ENCODE measurements around the gene CDKN2B-AS1.
"Not testable (repeated sequence)": the region's sequence is repeated elsewhere in the genome, so short reads cannot be mapped to it uniquely, and the experiment has no call there.

Gene CDKN2B-AS1

DNA sequence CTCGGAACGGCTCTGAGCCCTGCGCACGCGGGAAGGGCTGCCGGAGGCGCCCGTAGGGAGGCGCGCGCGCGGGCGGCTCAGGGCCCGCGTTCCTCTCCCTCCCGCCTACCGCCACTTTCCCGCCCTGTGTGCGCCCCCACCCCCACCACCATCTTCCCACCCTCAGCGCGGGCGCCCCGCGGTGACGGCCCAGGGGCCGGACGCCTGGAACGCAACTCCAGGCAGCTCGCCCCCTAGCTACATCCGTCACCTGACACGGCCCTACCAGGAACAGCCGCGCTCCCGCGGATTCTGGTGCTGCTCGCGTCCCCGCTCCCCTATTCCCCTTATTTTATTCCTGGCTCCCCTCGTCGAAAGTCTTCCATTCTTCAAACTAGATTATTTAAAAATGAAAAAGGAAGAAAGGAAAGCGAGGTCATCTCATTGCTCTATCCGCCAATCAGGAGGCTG is at the start of gene CDKN2B-AS1:
Gene CDKN2B-AS1 (plus strand): TSS at position 236 of the 450 bp plus-strand sequence.
- no peak for DNase-seq (ENCODE audit: low spot score)

DNA sequence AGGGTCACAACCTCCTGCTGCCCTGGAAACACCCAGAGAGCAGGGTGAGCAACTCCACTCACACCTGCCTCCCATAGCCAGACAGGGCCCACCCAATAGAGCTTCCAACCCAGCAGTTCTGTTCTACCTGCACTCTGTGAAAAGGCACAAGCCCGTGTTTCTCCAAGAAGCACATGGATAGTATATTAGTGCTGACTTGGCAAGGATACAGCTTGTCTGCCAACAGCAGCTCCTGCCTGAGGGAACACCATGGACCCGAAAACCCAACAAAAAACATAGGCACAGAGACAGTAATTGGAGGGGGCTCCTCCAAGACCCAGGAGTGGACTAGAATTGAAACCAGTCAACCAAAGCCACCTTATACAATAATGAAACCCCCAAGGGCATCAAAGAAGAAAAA is 49.0 kb upstream of the CDKN2B-AS1 start:
- DNase-seq (ENCODE audit: low spot score) = no peak

GRCh38 chr9:21958833-21959232 is 35.8 kb upstream of the CDKN2B-AS1 start:
- DNase-seq (ENCODE audit: low spot score) = no peak

DNA sequence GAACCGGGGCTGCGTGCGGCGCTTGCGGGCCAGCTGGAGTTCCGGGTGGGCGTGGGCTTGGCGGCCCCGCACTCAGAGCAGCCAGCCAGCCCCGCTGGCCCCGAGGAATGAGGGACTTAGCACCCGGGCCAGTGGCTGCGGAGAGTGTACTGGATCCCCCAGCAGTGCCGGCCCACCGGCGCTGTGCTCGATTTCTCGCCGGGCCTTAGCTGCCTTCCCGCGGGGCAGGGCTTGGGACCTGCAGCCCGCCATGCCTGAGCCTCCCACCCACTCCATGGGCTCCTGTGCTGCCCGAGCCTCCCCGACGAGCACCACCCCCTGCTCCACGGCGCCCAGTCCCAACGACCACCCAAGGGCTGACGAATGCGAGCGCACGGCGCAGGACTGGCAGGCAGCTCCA is 35.3 kb upstream of the CDKN2B-AS1 start:
- DNase-seq (ENCODE audit: low spot score) = not testable (repeated sequence)

- no peak for DNase-seq (ENCODE audit: low spot score)
These were observed 33.0 kb upstream of the CDKN2B-AS1 start for GRCh38 chr9:21961569-21961968.

GRCh38 chr9:21964925-21965385 is 29.6 kb upstream of the CDKN2B-AS1 start:
- no peak for DNase-seq (ENCODE audit: low spot score)

DNA sequence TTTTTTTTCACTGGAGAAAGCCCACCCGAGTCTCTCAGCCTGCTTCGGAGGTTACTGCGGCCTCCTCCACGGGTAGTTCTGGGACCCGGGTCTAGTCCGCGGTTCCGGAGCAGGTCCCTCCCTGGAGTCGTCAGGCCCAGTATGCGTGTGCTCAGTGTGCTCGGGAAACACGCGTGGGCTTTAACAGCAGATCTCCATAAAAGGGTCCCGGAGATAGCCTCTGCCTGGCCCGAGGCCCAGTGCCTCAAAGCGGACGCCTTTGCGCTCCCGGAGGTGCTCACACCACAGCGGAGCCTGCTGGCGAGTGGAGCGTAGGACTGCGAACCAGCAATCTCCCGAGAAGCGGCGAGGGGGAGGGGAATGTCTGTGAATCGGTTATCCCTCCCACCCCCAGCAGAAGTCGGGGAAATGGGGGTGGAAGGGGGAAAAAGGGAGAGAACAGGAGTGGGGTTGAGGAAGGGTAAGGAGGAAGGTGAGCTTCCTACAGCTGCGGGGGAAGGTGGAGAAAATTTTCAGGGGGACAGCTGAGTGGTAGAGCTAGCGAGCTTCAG is 29.1 kb upstream of the CDKN2B-AS1 start:
- DNase-seq (ENCODE audit: low spot score) = no peak

DNA sequence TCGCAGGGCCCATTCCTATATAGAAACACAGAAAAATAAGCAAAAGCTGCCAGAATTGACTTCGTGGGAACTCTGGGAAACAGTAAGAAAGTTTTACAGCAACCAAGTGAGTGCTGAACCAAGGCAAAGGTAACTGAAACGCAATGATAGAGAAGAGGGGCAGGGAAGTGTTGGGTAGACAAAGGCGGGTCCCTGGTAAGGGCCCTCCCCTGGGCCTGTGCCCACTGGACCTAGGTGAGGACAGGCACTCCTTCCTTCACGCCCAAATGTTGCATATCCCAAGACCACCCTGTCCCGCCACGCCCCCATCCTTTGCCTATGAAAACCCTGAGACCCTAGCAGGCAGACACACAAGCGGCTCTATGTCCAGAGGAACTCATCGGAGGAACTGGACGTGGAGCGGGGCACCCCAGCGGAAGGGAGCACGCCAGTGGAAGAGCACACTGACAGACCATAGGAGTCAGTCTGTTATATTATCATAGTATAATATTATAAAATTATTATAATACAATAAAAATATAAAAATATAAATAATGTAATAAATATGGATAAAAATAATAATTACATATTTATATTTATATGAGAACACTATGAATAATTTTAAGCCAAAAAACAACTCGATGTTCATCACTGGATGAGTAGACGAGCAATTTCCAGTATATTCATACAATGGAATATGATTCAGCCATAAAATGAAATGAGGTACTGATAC is 28.3 kb upstream of the CDKN2B-AS1 start:
- DNase-seq (ENCODE audit: low spot score) = no peak

DNA sequence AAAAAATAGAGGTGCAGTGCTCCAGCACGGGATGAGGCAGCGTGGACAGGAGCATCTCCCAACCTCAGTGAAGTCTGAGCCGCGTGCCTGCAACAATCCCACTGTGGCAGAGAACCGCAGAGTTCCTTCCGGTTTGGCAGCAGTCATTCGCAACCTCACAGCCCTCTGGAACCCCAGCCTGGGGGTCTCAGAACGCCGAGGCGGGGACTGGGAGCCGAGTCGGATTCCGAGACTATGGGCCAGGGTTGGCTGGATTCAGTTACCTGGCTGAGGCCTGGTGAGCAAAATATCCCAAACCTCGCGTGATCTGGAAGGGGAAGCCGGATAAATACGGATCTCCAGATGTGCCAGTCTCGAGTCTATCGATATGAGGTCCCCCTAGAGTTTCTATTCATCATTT is 27.4 kb upstream of the CDKN2B-AS1 start:
- no peak for DNase-seq (ENCODE audit: low spot score)

GRCh38 chr9:21967702-21968101 is 26.9 kb upstream of the CDKN2B-AS1 start:
- no peak for DNase-seq (ENCODE audit: low spot score)

DNA sequence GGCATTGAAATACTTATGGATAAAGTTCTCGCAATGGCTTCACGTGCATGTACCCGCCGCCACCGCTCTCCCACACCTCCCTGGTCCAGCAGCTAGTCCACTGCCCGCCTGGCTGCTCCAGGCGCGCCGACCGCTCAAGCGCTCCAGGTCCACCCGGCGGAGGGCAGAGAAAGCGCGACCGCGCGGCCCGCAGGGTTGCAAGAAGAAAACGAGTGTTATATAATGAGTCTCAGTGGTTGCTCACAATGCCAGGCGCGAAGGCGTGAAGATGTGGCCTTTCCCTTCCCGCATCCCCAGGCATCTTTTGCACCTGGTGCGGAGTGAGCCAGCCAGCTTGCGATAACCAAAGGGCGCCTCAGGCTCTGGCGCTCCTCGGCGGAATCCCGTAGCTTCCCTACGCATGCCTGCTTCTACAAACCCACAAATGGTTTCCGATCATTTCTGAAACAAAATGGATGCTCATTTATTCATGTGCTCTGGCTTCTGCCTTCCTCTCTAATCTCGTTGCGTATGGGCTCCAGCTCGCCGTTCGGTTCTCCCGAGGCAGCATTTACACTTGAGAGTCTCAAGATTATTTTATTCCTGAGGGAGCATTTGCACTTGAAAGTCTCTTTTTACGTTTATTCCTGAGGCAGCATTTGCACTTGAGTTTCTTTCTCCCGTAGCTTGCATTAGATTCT is 26.1 kb upstream of the CDKN2B-AS1 start:
- DNase-seq (ENCODE audit: low spot score) = no peak

DNA sequence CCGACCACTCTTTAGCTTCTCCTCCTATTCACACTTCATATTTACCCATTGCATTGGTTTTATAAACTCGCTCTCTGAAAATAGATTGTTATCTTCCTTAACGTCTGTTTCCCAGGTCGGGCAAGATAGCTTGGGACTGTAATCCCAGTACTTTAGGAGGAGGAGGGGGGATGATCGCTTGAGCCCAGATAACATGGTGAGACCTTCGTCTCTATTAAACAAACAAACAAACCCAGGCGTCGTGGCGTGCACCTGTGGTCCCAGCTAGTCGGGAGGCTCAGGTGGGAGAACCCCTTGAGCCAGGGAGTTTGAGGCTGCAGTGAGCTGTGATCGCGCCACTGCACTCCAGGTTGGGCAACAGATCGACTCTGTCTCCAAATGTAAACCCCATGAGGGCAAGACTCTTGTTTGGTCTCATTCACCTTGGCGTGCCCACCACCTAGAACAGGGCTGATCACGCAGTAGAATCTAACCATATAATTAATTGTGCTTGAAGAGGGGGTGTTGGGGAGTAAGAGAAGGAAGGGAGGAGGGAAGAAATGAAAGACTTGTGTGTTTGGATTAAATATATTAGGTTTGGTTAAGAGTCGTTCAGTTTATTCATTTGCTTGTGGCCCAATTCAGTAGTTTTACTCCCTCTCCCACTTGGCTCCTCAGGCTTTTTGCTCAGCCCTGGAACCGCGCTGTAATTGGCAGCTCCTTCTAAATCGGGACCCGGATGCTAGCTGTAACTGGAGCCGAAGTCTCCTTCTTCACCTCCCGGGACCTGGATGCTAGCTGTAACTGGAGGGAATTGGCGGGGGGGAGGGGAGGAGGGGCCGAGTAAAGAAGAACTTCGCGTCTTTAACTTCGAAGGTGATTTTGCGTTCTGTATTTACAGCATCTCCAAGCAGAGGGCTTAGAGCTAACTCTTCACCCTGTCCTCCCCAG is 25.3 kb upstream of the CDKN2B-AS1 start:
- no peak for DNase-seq (ENCODE audit: low spot score)

DNA sequence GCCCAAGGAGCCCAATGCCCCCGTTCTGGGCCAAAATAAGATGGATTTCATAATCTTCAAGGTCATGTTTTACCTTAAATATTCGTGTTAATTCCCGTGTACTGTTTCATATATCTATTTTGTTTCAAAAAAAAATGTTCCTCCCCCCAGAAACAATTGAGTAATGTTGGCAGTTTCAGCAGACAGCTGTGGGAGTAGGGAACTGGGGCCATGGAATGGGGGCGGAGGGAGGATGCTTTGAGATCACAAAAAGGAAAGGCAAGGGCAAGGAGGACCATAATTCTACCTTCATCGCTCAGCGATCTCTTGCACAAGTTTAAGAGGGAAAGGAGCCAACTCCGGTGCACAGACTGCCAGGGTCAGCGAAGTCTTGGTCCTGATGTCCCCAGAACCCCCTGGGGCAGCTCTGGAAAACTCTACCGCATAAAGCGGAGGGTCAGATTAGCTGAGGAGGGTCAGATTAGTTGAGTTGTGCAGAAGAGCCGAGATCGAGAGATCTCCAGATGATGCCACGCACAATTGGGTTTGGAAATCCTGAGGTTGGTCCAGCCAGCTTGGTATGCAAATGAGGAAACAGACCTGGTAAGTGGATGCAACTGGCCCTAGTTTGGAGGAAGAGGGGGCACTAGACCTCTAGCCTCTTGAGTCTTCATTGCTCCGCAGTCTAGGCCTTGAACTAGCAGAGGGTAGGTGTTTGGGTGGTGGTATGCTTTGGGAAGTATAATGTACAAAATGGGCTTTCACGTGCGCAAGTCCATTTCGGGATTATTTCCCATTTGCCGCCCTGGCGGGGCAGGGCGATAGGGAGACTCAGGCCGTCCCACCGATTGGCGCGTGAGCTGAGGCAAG is 24.4 kb upstream of the CDKN2B-AS1 start:
- no peak for DNase-seq (ENCODE audit: low spot score)

DNA sequence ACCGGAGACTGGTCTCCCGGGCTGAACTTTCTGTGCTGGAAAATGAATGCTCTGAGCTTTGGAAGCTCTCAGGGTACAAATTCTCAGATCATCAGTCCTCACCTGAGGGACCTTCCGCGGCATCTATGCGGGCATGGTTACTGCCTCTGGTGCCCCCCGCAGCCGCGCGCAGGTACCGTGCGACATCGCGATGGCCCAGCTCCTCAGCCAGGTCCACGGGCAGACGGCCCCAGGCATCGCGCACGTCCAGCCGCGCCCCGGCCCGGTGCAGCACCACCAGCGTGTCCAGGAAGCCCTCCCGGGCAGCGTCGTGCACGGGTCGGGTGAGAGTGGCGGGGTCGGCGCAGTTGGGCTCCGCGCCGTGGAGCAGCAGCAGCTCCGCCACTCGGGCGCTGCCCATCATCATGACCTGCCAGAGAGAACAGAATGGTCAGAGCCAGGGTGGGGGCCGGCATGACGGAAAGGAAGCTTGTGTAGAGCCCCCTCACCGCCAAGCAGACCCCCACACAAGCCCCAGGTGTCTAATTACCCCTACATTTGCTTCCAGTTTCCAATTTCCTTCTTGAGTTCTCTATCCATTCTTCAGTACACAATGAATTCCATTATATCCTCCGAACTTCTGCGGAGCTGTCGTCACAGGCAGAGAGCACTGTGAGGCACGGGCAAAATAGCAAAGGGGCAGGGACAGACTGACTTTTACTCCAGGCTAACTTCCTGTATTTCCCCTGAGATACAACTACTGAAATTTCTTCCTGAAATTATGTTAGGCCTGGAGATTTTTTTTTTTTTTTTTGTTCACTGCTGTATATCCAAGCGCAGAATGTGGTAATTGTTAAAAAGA is 23.6 kb upstream of the CDKN2B-AS1 start:
- no peak for DNase-seq (ENCODE audit: low spot score)

DNA sequence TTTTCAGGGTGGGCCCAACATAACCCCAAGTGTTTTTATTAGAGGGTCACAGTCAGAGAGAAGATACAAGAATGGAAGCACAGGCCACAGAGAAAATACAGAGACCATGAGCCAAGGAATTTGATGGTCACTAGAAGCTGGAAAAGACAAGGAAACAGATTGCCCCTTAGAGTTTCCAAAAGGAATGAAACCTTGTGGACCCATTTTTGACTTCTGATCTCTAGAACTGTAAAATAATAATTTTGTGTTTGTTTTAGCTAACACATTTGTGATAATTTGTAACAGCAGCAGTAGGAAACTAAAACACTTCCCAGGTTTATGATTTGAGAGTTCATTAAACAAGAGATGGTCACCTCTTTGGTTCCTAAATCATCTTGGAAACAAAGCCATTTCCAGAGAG is 22.2 kb upstream of the CDKN2B-AS1 start:
- DNase-seq (ENCODE audit: low spot score) = no peak

GRCh38 chr9:21974343-21974721 is 20.3 kb upstream of the CDKN2B-AS1 start:
- DNase-seq (ENCODE audit: low spot score) = no peak

- DNase-seq (ENCODE audit: low spot score) = no peak
These were observed 19.7 kb upstream of the CDKN2B-AS1 start for GRCh38 chr9:21974722-21975409.

GRCh38 chr9:21976334-21976875 is 18.2 kb upstream of the CDKN2B-AS1 start:
- DNase-seq (ENCODE audit: low spot score) = no peak

DNA sequence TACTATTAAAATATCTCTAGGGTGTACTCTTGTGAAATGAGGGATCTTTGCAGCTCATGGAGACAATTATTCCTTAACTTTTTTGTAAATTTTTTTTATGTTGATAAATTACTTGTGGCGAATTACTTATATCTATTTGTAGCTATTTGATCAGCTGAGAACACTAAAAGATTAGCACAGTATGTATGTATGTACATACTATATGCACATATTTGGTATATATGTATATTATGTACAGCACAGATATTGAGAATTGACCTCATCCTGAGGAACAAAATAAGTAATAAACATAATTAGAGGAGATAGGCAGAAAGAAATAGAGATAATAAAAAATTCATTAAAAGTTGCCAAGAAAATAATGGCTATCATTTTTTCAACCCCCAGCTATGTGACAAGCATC is 12.2 kb upstream of the CDKN2B-AS1 start:
- no peak for DNase-seq (ENCODE audit: low spot score)

Measured in hematopoietic multipotent progenitor cell treated with erythropoietin and hydrocortisone succinate and interleukin-3 and kit ligand, for 15 days (in vitro differentiated cells).